Endothelial cell of umbilical vein (primary cell): Measurements from ENCODE around the gene MYH11.

Experiments used
- CTCF ChIP-seq, 2 donors: IDR thresholded peaks; 1 replicate in 1 of 2; 2 replicates in 1 of 2; pipeline ENCODE4 v1.5.1; 2011; ENCODE audit warnings: low read length in 2 of 2, mild to moderate bottlenecking in 2 of 2, moderate library complexity in 2 of 2, control low read depth in 1 of 2, inconsistent platforms in 1 of 2, low read depth in 1 of 2; ENCODE audit not compliant: insufficient read depth in 1 of 2; ENCODE audit errors: extremely low read depth in 1 of 2
- EZH2 ChIP-seq: IDR thresholded peaks from 2 replicates; pipeline ENCODE4 v1.6.1; 2012; ENCODE audit warnings: borderline replicate concordance, low read depth, mild to moderate bottlenecking, moderate library complexity, low read length, inconsistent platforms; ENCODE audit not compliant: severe bottlenecking
- POLR2AphosphoS5 ChIP-seq: IDR thresholded peaks from 2 replicates; pipeline ENCODE4 v1.6.1; 2012; ENCODE audit warnings: low read depth, mild to moderate bottlenecking, control low read depth, low read length, moderate library complexity; ENCODE audit not compliant: insufficient read depth

GRCh38 chr16:15822957-15823356 is 33.9 kb downstream of the MYH11 start:
- TF ChIP-seq CTCF (IDR thresholded peaks at IDR 0.05; ENCODE audit: extremely low read depth in 1 of 2, insufficient read depth in 1 of 2, low read depth in 1 of 2, low read length in 2 of 2) (no peak), POLR2AphosphoS5 (no peak), EZH2 (no peak)
